Mesenchymal stem cell (in vitro differentiated cells and primary cell): Measurements from ENCODE around the gene AFAP1L2.
A peak's percentile ranks its signal among the peaks of the same experiment; 100 is the strongest.

ENCODE experiments used
- DNase-seq: peaks from one replicate; pipeline ENCODE4 v3.0.0-alpha.2; 2013
- H2AFZ ChIP-seq: one replicate; pipeline ENCODE4 v1.6.1; 2013; ENCODE audit warnings: low read depth, mild to moderate bottlenecking, control low read depth, inconsistent platforms, low read length, moderate library complexity
- H2AK5ac ChIP-seq: 2 replicates; pipeline ENCODE4 v1.6.1; 2013; ENCODE audit warnings: low read length, moderate library complexity, mild to moderate bottlenecking, inconsistent platforms; ENCODE audit not compliant: severe bottlenecking
- H2BK120ac ChIP-seq: one replicate; pipeline ENCODE4 v1.6.1; 2013; ENCODE audit warnings: low read depth, mild to moderate bottlenecking, inconsistent platforms, low read length, moderate library complexity
- H2BK12ac ChIP-seq, 2 experiments: one replicate each; pipeline ENCODE4 v1.6.1; 2013; ENCODE audit warnings: inconsistent platforms in 2 of 2, low read length in 2 of 2, mild to moderate bottlenecking in 2 of 2, moderate library complexity in 2 of 2, control low read depth in 1 of 2
- H2BK15ac ChIP-seq: one replicate; pipeline ENCODE4 v1.6.1; 2013; ENCODE audit warnings: mild to moderate bottlenecking, low read depth, inconsistent platforms; ENCODE audit not compliant: poor library complexity, severe bottlenecking
- H2BK5ac ChIP-seq: 2 replicates; pipeline ENCODE4 v1.6.1; 2013; ENCODE audit warnings: low read depth, mild to moderate bottlenecking, low read length, control low read depth, inconsistent platforms; ENCODE audit not compliant: poor library complexity, severe bottlenecking
- H3K14ac ChIP-seq, 2 experiments: one replicate each; pipeline ENCODE4 v1.6.1; 2013; ENCODE audit warnings: inconsistent platforms in 2 of 2, low read length in 2 of 2, control low read depth in 1 of 2, mild to moderate bottlenecking in 1 of 2, moderate library complexity in 1 of 2
- H3K18ac ChIP-seq, 2 experiments: one replicate each; pipeline ENCODE4 v1.6.1; 2013; ENCODE audit warnings: inconsistent platforms in 2 of 2, low read length in 2 of 2, control low read depth in 1 of 2, low read depth in 1 of 2, mild to moderate bottlenecking in 1 of 2
- H3K23ac ChIP-seq, 2 experiments: one replicate each; pipeline ENCODE4 v1.6.1; 2013; ENCODE audit warnings: inconsistent platforms in 2 of 2, low read length in 2 of 2, mild to moderate bottlenecking in 2 of 2, moderate library complexity in 2 of 2, control low read depth in 1 of 2
- H3K27ac ChIP-seq: 2 replicates; pipeline ENCODE4 v1.5.1; 2013; ENCODE audit warnings: mild to moderate bottlenecking, moderate library complexity, low read length, control low read depth, inconsistent platforms; ENCODE audit not compliant: poor library complexity, severe bottlenecking
- H3K27me3 ChIP-seq, 2 experiments: 2 replicates each; pipeline versions ENCODE4 v1.6.1 to v1.7.0; 2013; ENCODE audit warnings: low read length in 2 of 2, mild to moderate bottlenecking in 2 of 2, moderate library complexity in 2 of 2, control low read depth in 1 of 2, inconsistent platforms in 1 of 2; ENCODE audit not compliant: control insufficient read depth in 1 of 2, insufficient read depth in 1 of 2
- H3K36me3 ChIP-seq, 2 experiments: 2 replicates each; pipeline versions ENCODE4 v1.6.1 to v1.7.0; 2013; ENCODE audit warnings: low read length in 2 of 2, control low read depth in 1 of 2, inconsistent platforms in 1 of 2, low read depth in 1 of 2, mild to moderate bottlenecking in 1 of 2; ENCODE audit not compliant: insufficient read depth in 2 of 2, control insufficient read depth in 1 of 2
- H3K4ac ChIP-seq, 2 experiments: one replicate each; pipeline ENCODE4 v1.6.1; 2013; ENCODE audit warnings: inconsistent platforms in 2 of 2, low read length in 2 of 2, mild to moderate bottlenecking in 2 of 2, moderate library complexity in 2 of 2, control low read depth in 1 of 2, low read depth in 1 of 2
- H3K4me1 ChIP-seq: 2 replicates; pipeline ENCODE4 v1.6.1; 2013; ENCODE audit warnings: low read depth, low read length, control low read depth; ENCODE audit not compliant: control insufficient read depth, insufficient read depth
- H3K4me2 ChIP-seq: 2 replicates; pipeline ENCODE4 v1.6.1; 2013; ENCODE audit warnings: low read length, mild to moderate bottlenecking, inconsistent platforms; ENCODE audit not compliant: poor library complexity, severe bottlenecking
- H3K4me3 ChIP-seq, 2 experiments: 2 replicates each; pipeline versions ENCODE4 v1.5.1 to v1.7.0; 2013; ENCODE audit warnings: low read length in 2 of 2, mild to moderate bottlenecking in 2 of 2, control low read depth in 1 of 2, low read depth in 1 of 2; ENCODE audit not compliant: insufficient read depth in 1 of 2
- H3K79me1 ChIP-seq: replicated peaks from 2 replicates; pipeline ENCODE4 v1.6.1; 2013; ENCODE audit warnings: mild to moderate bottlenecking, control low read depth, low read length, inconsistent platforms; ENCODE audit not compliant: poor library complexity, severe bottlenecking
- H3K9ac ChIP-seq: 2 replicates; pipeline ENCODE4 v1.7.0; 2013; ENCODE audit warnings: mild to moderate bottlenecking, low read length, moderate library complexity
- H3K9me3 ChIP-seq: 2 replicates; pipeline ENCODE4 v1.7.0; 2013; ENCODE audit warnings: mild to moderate bottlenecking, low read length; ENCODE audit not compliant: control insufficient read depth
- H4K8ac ChIP-seq: one replicate; pipeline ENCODE4 v1.6.1; 2013; ENCODE audit warnings: inconsistent platforms, mild to moderate bottlenecking, low read length, moderate library complexity
- H4K91ac ChIP-seq: one replicate; pipeline ENCODE4 v1.6.1; 2013; ENCODE audit warnings: mild to moderate bottlenecking, low read length, inconsistent platforms
- WGBS: methylation state at CpG from one replicate; pipeline ENCODE4 v1.1.7; 2013; ENCODE audit warnings: mixed read lengths; 5-methylcytosine and 5-hydroxymethylcytosine counted together

AFAP1L2 gene

GRCh38 chr10:114408112-114408967 lies 4.0 kb upstream of the AFAP1L2 start:
- Histone ChIP-seq H4K91ac (peak overlapping the region; percentile 15), H3K4ac (no peak overlapping the region), H3K9me3 (no peaks in the 10 kb centered on the region), H3K36me3 (no peaks in the 10 kb centered on the region), H3K27ac (no peak overlapping the region), H3K79me1 (no peaks in the 10 kb centered on the region), H2AK5ac (no peak overlapping the region), H4K8ac (no peak overlapping the region), H3K23ac (no peak overlapping the region), H2BK12ac (peak overlapping the region in 1 of 2 experiments; percentile 57), H3K14ac (no peak overlapping the region), H3K27me3 (peaks cover 14 to 31% of the 10 kb centered on the region in 2 experiments), H2BK15ac (no peak overlapping the region), H2BK5ac (no peak overlapping the region), H3K4me3 (no peak overlapping the region), H3K4me1 (peaks cover 28% of the 10 kb centered on the region), H3K18ac (no peak overlapping the region), H2BK120ac (no peak overlapping the region), H3K4me2 (no peak overlapping the region), H2AFZ (no peak overlapping the region), H3K9ac (no peak overlapping the region)
- DNase-seq, result no peak
- 82% methylated on average over 12 of the region's 12 CpGs for WGBS

- Histone ChIP-seq H2BK5ac (no peak overlapping the region), H3K9ac (no peak overlapping the region), H3K9me3 (no peaks in the 10 kb centered on the region), H3K79me1 (no peaks in the 10 kb centered on the region), H3K18ac (no peak overlapping the region), H4K8ac (no peak overlapping the region), H3K27me3 (peaks cover 22 to 44% of the 10 kb centered on the region in 2 experiments), H3K4me3 (no peak overlapping the region), H2BK15ac (no peak overlapping the region), H3K4ac (no peak overlapping the region), H2AFZ (no peak overlapping the region), H3K4me2 (no peak overlapping the region), H3K27ac (no peak overlapping the region), H3K14ac (no peak overlapping the region), H2BK12ac (no peak overlapping the region), H3K23ac (no peak overlapping the region), H4K91ac (no peak overlapping the region), H3K36me3 (no peaks in the 10 kb centered on the region), H3K4me1 (peaks cover 26% of the 10 kb centered on the region), H2BK120ac (no peak overlapping the region), H2AK5ac (no peak overlapping the region)
- no CpG with 5 or more reads among the region's 1 CpG for WGBS
- no peak for DNase-seq
These were observed 2.2 kb upstream of the AFAP1L2 start for GRCh38 chr10:114406455-114406854.

- 24% methylated on average over 16 of the region's 16 CpGs for WGBS
- peak overlapping the region in 1 of 2 experiments; percentile 49 for H3K4ac ChIP-seq
These were observed 679 bp upstream of the AFAP1L2 start for GRCh38 chr10:114405011-114405350.

GRCh38 chr10:114403541-114404161 lies 651 bp downstream of the AFAP1L2 start:
- Histone ChIP-seq H3K23ac (peak overlapping the region; percentile 14 to 89), H3K4me2 (peak overlapping the region; percentile 95), H2AFZ (peak overlapping the region; percentile 47), H3K36me3 (no peaks in the 10 kb centered on the region), H3K18ac (peak overlapping the region; percentile 93 to 95), H2BK120ac (peak overlapping the region; percentile 94), H3K4ac (peak overlapping the region; percentile 85 to 92), H2BK15ac (peak overlapping the region; percentile 75), H3K27ac (no peak overlapping the region), H3K9ac (peak overlapping the region; percentile 28), H2AK5ac (no peak overlapping the region), H4K8ac (peak overlapping the region; percentile 75), H3K4me3 (peak overlapping the region; percentile 47 to 63), H3K79me1 (no peaks in the 10 kb centered on the region), H2BK5ac (no peak overlapping the region), H4K91ac (peak overlapping the region; percentile 90), H3K9me3 (no peaks in the 10 kb centered on the region), H3K27me3 (peaks cover 31 to 51% of the 10 kb centered on the region in 2 experiments), H3K14ac (peak overlapping the region; percentile 8 to 47), H2BK12ac (peak overlapping the region in 1 of 2 experiments; percentile 64), H3K4me1 (peaks cover 23% of the 10 kb centered on the region)
- under 1% methylated on average over 40 of the region's 44 CpGs for WGBS
- peak; percentile 57 for DNase-seq

More at GRCh38 chr10:114405011-114405350, 679 bp upstream of the AFAP1L2 start:
- Histone ChIP-seq H2AFZ (no peak overlapping the region), H4K91ac (no peak overlapping the region), H3K4me1 (peaks cover 26% of the 10 kb centered on the region), H3K9me3 (no peaks in the 10 kb centered on the region), H2AK5ac (no peak overlapping the region), H2BK15ac (no peak overlapping the region), H3K27me3 (peaks cover 25 to 44% of the 10 kb centered on the region in 2 experiments), H3K4me2 (peak overlapping the region; percentile 95), H3K14ac (no peak overlapping the region), H3K36me3 (no peaks in the 10 kb centered on the region), H3K23ac (no peak overlapping the region), H2BK120ac (peak overlapping the region; percentile 87), H3K18ac (peak overlapping the region in 1 of 2 experiments; percentile 72), H2BK12ac (peak overlapping the region in 1 of 2 experiments; percentile 49), H4K8ac (peak overlapping the region; percentile 8), H3K79me1 (no peaks in the 10 kb centered on the region), H2BK5ac (no peak overlapping the region), H3K4me3 (peak overlapping the region in 1 of 2 experiments; percentile 66), H3K9ac (no peak overlapping the region), H3K27ac (no peak overlapping the region)
- DNase-seq, result no peak
